Activated T-cell treated with anti-CD3 and anti-CD28 coated beads for 1 hour (primary cell): ENCODE data around the gene CEACAM1.
"Not testable (repeated sequence)": the region's sequence is repeated elsewhere in the genome, so short reads cannot be mapped to it uniquely, and the experiment has no call there.

Source experiments
- DNase-seq: peaks from one replicate; pipeline ENCODE4 v3.0.0-alpha.2; 2020; ENCODE audit warnings: low read depth

CEACAM1 gene

DNA sequence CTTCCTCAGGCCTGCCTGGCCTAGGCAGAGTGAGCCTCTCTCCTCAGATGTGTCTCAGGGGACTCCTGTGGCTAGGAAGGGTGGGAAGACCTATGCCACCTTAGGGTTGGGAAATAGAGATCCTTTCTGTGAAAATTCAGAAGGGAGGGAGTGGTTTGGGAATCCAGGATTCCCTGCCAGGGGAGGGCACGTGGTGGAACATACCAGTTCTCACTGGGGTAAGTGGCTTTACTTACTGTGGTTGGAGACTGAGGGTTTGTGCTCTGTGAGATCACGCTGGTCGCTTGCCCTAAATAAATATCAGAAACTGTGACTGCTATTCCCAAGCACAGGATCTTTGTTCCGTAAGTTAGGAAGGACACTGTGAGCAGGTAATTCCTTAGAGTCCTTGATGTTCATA is 16.9 kb downstream of the CEACAM1 start:
- no peak for DNase-seq

DNA sequence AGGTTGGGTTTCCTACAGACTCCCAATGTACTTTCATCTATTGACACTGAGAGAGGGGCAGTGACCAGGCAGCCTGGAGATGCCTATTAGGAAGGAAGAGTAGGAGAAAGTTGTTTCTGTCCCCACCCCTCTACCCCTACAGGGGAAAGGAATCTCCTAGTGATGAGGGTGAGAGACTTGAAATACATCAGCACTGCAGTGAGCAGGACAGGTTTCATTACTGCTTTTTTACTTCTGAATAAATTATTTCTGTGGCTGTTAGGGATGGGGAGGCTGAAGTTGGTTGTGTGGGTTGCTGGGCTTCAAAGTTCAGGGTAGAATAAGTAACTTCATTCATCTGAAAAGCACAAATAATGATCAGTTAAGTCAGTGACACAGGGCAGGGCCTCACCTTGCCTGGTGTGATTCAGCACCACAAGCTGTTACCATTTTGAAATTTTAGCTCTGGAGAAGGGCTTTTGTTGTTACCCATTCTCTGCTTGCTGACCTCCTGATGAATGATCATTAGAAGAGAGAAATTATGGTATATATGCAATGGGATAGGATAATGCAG is 19.3 kb downstream of the CEACAM1 start:
- no peak for DNase-seq

DNA sequence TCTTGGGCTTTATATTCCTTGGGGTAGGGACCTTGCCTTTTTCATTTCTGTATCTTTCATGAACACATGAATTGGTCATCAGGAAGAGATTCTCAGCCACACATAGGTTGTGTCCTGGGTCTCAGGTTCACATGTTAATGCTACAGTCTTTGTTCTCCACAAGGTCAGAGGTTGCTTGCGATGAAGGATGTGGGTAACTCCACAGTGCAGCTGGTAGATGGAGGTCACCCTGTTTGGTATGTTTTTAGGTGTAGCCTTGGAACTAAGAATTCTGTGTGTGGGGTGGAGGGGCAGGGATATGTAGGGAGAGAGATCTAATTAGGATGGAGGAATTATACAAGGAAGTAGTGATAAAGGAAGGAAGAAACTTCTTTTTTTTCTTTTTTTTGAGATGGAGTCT is 23.2 kb downstream of the CEACAM1 start:
- no peak for DNase-seq

DNA sequence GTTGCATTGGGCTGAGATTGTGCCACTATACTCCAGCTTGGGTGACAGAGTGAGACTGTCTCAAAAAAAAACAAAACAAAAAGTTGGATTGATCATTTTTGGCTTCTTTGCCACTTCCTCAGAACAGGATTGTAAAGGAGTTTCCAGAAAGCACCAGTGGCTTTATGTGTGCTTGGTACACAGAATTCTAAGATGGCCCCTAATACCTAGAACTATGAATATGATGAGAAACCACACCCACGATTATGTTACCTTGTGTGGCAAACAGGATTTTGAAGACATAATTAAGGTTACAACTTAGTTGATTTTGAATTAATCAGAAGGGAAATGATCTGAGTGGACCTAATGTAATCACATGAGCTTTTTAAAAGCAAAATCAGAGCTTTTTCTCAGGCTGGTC is 26.5 kb downstream of the CEACAM1 start:
- no peak for DNase-seq

DNA sequence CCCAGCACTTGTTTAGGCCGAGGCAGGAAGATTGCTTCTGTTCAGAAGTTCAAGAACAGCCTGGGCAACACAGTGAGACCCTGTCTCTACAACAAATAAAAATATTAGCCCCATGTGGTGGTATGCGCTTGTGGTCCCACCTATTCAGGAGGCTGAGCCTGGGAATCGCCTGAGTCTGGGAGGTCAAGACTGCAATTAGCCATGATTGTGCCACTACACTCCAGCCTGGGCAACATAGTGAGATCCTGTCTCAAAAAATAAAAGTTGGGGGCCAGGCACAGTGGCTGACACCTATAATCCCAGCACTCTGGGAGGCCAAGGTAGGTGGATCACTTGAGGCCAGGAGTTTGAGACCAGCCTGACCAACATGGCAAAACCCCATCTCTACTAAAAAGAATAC is 27.0 kb downstream of the CEACAM1 start:
- not testable (repeated sequence) for DNase-seq

DNA sequence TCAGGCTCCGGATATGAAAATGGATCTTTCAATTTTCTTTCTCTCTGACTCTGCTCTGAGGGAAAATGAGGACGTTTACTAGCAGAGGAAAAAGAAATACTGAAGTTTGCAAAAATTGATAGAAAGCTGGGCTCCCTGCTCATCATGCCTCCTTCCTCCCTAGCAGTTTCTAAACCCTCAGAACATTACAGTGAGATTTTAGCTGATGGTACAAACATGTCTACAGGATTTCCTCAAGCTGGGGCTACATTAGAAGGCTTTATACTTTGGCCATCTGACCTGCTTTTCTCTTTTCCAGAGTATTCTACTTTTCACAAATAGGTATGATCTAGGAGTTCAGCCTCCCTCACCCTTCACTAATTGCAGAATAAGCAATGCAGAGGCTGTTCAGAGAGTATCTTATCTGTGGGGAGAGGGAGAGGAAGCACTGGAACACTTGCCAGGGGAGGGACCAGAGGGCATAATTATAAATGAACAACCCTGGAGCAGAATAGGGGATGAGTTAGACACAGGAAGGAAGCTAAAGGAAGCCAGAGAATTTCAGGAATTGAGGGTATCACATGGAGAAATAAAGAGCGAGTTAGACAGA is 30.0 kb downstream of the CEACAM1 start:
- no peak for DNase-seq

DNA sequence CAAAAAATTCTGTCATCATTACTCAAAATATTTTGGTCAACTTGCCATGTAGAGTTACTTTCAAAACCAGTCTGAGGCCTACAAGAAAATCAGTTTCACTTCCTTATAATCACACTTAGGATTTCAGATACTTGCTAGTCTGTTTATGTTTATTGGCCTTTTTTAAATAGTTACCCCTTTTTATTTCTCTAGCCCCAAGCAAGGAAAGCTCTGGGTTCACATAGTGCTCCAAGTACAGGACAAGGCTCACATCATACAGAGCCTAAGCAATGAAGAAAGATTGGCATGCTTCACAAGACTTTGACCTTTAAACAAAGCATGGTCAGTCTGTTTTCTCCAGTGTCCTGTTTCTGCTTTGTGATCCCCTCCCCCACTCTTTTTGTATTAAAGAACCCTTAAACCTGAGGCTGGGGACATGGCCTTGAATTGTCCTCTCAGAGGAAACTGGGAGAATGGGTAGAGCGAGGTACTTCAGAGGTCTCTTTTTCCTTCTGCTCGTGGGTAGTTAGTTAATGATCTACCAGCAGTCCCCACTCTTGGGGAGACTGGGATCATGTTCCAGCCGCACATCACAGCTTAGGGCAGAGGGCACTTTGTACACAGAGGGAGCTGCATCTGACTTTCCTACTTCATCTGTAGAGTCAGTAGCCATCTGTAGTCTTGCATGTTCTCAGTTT is 30.7 kb downstream of the CEACAM1 start:
- no peak for DNase-seq

DNA sequence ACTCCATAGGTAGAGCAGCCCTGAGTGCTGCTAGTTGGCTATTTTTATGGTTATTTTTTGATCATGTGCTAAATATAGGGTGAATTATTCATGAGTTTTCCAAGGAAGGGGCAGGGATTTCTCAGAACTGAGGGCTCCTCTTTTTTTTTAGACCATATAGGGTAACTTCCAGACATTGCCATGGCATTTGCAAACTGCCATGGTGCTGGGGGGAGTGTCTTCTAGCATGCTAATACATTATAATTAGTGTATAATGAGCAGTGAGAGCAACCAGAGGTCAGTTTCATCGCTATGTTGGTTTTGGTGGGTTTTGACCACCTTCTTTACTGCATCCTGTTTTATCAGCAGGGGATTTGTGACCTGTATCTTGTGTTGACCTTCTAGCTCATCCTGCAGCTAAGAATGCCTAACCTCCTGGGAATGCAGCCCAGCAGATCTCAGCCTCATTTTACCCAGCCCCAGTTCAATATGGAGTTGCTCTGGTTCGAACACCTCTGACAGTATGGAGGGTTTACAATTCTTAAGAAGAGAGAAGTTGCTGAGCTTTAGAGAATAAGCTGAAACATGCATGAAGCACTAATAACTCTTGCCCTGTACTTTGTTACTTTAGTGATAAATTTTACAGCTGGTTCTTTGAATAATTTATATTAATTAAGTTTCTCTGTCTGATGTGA is 31.7 kb downstream of the CEACAM1 start:
- no peak for DNase-seq

DNA sequence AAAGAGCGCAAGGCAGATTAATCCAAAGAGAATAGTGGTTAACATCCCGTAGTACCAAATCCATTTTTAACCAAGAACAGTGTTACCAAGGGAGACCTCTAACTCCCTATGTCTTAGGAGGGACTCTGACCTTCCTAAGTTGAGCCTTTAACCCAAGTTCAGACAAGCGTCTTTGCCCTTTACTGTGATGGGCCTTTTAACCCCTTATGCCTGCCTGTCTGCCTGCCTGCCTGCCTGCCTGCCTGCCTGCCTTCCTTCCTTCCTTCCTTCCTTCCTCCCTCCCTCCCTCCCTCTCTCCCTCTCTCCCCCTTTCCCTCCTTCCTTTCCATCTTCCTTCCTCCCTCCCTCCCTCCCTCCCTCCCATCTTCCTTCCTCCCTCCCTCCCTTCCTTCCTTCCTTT is 32.6 kb downstream of the CEACAM1 start:
- DNase-seq, result no peak

DNA sequence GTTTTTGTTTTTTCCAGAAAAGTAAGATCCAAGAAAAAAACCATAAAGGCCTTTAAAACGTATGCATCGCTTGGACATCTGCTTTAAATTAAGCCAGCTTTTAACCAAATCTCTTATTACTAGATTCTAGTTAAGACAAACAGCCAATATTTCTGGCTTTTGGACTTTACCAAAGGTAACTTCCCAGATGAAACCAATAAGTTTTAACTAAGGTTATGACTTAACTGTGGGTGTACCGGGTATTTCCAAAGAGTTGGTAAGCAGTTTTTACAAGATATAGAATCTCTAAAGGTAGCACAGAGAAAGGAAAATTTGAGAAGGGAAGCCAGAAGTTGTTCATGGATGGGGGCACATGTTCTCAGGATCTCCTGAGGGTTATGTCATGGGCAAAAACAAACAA is 34.0 kb downstream of the CEACAM1 start:
- no peak for DNase-seq

DNA sequence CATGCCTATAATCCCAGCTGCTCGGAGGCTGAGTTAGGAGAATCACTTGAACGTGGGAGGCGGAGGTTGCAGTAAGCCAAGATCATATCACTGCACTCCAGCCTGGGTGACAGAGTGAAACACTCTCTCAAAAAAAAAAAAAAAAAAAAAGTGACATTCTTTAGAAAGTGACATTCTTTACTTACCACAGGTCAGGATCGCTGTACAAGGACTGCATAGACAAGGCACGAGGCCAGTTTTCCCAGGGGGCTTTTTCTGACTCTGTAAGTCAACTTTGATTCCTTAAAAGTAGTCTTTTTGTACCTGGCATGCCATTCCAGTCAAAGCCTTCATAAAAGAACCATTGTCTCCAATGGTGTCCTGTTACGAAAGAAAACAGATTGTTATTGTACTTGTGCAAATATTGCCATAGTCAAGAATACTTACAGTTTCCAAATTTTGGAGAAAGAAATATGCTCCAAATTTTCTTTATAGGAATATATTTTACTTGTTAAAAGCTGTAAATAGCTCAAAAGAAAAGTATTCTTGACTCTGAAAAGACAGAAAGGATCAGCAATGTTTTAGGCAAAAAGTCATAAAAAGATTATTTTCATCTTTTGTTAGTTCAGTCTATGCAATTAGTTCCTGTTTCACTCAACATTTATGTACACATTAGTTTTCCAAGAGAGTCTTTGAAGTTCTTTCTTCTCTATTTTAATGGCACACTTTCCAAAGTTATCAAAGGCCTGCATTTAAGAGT is 39.3 kb downstream of the CEACAM1 start:
- DNase-seq, result no peak

DNA sequence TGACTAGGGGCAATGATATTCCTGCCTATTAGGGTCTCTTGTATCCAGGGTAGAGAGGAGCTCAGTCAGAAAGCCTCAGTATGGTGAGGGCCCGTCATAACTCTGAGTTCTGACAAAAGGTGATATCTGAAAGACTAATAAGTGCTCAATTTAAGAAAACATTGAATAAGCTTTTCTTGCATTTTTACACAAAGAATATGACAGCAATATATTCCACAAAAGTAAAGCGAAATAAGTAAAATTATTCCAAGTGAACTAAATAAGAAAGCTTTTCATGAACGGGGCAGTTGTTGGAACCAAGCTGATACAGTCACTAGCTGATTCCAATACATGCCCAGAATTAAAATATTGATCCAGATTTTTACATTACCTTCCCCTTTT is 40.5 kb downstream of the CEACAM1 start:
- no peak for DNase-seq

DNA sequence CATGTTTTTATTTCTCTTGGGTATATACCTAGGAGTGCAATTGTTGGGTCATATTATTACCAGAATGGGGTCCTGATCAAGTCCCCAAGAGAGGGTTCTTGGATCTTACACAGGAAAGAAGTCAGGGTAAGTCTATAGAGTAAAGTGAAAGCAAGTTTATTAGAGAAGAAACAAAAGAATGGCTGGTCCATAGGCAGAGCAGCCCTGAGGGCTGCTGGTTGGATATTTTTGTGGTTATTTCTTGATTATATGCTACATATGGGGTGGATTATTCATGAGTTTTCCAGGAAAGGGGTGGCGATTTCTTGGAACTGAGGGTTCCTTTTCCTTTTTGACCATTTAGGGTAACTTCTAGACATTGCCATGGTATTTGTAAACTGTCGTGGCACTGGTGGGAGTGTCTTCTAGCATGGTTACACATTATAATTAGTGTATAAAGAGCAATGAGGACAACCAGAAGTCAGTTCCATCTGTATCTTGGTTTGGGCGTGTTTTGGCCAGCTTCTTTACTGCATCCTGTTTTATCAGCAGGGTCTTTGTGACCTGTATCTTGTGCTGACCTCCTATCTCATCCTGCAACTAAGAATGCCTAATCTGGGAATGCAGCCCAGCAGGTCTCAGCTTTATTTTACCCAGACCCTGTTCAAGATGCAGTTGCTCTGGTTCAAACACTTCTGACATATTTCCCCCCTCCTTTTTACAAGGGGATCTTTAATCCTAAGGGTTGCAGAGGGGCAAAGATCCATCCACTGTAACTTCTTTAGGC is 41.1 kb downstream of the CEACAM1 start:
- no peak for DNase-seq

DNA sequence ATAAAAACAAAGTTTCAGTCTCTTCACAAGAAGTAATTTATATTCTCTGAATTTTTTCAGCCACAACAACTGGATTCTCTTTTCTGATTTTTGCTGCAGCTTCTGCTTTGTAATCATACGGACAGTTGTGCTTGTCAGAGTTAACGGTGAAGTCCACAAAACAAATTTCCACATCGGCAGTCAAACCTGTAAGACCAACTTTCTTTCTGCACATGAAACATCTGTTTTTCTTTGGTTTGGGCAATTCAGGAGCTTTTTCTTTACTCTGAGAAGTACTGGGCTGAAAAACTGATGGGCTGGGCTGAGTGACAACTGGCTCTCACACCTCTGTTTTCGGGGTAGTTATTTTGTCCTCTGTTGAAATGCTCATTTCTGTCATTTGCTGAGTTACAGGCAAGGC is 43.2 kb downstream of the CEACAM1 start:
- DNase-seq, result not testable (repeated sequence)

DNA sequence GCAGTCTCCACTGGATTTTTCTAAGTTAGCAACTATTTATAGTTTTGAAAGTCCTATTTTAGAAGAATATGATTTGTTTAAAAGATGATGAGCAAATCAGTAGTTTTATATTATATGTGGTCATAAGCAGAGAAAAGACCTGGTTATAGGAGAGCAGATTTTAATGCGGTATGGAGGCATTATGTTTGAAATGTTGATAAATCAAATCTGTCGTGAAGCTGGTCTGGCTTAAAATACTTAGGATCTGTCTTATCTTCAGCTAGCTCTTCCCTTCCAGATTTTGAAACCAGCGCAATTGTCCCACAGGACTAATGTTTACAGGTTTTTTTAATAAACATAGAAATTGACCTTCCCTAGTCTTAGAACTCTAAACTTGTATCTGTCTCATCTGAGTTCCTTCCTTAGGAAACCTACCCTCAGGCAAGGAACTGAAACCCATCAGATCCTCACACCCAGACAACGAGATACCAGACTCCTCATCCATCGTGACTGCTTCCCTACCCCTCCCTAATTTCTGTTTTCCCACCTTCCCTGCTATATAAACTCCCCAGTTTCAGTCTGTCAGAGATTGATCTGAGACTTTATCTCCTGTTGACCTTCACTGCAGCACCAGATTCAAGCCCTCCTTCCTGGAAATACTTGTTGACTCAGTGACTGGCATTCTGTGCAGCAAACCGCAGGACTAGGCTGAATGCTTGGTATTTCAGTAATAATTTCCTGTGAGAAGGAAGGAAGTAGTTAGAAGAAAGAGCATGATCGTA is 47.8 kb downstream of the CEACAM1 start:
- DNase-seq, result no peak

DNA sequence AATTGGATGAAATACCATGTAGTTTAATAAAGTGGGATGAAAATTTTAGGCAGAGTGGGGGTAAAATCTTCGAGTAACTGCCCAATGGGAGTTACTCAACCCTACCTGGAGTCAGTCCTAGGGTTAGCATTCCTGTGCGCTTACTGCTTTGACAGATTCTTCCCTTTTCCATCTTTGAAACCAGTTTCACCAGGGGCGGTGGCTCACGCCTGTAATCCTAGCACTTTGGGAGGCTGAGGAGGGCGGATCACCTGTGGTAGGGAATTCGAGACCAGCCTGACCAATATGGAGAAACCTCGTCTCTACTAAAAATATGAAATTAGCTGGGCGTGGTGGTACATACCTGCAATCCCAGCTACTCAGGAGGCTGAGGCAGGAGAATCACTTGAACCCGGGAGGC is 48.5 kb downstream of the CEACAM1 start:
- no peak for DNase-seq

DNA sequence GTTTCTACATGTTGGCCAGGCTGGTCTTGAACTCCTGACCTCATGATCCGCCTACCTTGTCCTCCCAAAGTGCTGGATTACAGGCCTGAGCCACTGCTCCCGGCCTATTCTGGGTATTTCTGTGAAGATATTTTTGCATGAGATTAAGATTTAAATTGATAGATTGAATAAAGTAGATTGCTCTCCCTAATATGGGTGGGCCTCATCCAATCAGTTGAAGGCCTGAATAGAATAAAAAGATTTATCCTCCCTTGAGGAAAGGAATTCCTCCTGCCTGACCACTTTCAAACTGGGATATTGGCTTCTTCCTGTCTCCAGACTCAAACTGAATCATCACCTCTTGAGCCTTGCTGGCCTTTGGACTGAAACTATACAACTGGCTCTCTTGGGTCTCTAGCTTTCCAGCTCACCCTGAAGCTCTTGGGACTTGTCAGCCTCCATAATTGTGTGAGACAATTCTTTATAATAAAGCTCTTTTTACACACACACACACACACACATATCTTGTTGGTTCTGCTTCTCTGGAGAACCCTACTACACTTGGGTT is 49.4 kb downstream of the CEACAM1 start:
- no peak for DNase-seq

DNA sequence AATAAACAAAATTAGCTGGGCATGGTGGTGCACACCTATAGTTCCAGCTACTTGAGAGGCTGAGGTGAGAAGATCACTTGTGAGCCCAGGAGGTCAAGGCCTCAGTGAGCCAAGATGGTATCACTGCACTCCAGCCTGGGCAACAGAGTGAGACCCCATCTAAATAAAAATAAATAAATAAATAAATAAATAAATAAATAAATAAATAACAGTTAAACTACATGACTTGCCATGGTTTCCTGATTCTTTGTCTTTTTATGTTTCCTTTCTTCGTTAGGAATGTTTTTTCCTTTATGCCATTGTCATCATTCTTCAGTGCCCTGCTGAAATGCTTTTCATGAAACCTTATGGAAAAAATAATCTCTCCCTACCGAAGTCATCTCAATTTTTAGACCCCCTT is 50.3 kb downstream of the CEACAM1 start:
- DNase-seq, result no peak

DNA sequence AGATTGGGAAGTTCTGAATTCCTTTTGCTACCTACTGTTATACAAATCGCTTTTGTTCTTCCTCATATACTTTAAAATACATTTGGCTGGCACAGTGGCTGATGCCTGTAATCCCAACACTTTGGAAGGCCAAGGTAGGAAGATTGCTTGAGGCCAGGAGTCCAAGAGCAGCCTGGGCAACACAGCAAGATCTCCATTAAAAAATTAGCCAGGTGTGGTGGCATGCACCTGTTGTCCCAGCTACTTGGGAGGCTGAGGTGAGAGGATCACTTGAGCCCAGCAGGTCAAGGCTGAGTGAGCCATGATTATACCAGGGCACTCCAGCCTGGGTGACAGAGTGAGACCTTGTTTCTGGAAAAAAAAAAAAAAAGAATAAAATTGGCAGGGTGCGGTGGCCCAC is 51.2 kb downstream of the CEACAM1 start:
- no peak for DNase-seq

DNA sequence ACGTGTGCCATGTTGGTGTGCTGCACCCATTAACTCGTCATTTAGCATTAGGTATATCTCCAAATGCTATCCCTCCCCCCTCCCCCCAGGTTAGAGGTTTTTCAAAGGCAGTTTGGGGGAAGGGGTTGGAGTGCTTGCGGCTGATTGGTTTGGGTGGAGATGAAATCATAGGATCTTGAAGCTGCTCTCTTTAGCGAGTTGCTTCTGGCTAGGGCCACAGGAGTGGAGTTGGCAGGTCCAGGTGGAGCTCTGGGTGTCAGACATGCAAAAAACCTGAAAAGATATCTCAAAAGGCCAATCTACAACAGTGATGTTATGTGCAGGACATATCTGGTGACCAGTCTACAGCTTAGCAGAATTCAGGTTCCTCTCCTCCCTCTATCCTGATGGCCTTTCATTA is 52.9 kb downstream of the CEACAM1 start:
- no peak for DNase-seq

DNA sequence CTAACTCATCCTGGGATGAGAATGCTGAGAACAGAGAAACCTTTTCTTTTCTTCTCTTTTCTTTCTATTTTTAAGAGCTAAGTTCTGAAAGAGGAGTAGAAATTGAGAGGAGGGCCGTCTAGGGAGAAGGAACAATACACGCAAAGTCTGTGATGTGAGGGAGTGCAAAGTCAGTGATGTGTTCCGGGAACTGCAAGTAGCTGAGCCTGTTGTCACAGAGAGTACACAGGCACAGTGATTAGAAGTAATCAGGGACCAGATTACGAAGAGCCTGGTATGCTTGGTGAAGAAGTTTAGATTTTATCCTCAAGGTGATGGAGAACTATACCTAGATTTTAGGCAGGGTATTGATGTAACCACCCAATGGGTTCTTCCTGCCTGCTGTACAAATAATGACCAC is 53.5 kb downstream of the CEACAM1 start:
- no peak for DNase-seq
